ENCODE data around the gene SF3B3. TPM values are rescaled to one million over a fixed set of nuclear protein-coding genes. Genes with fewer than 3 reads are reported as not detected.

SF3B3 gene
- total and polyA plus RNA-seq, 10 of the 15 experiments (the other 5 are each of a cell fraction or from before 2014, with no cell fraction given), result 134 to 453 (median 215) TPM

DNA sequence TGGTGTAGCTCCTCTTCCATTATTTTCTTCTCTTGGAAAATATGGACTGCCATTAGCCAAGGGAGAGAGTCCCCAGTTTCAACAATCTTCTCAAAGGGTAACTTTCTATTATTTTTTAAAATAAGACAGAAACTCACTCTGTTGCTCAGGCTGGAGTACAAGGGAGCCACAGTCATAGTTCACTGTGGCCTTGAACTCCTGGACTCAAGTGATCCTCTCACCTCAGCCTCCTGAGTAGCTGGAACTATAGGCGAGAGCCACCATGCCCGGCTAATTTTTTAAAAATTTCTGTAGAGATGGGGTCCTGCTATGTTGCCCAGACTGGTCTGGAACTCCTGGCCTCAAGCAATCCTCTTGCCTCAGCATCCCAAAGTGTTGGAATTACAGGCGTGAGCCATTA lies 13.4 kb upstream of the SF3B3 start:
- Histone ChIP-seq H3K9me3 (replicated peaks; ENCODE audit: control insufficient read depth, insufficient read depth, low read length) (no peaks in the 10 kb centered on the region), H3K9ac (ENCODE audit: control insufficient read depth, insufficient read depth, low read length) (no peak overlapping the region), H3K79me2 (ENCODE audit: control insufficient read depth, insufficient read depth, low read length) (no peaks in the 10 kb centered on the region), H4K20me1 (ENCODE audit: control insufficient read depth, insufficient read depth) (no peaks in the 10 kb centered on the region), H3K36me3 (ENCODE audit: control insufficient read depth in 2 of 2, insufficient read depth in 2 of 2, low read length in 1 of 2) (peaks cover 4 to 15% of the 10 kb centered on the region in 2 experiments), H3K27me3 (replicated peaks in 1 of 2; ENCODE audit: control insufficient read depth in 2 of 2, insufficient read depth in 2 of 2, low read length in 1 of 2) (no peaks in the 10 kb centered on the region), H3K27ac (ENCODE audit: control insufficient read depth, insufficient read depth) (no peak overlapping the region), H3K4me3 (no peak overlapping the region), H2AFZ (ENCODE audit: control insufficient read depth, low read depth, low read length) (no peak overlapping the region), H3K4me1 (ENCODE audit: control insufficient read depth, insufficient read depth, low read length) (no peaks in the 10 kb centered on the region), H3K4me2 (ENCODE audit: control insufficient read depth, insufficient read depth) (no peak overlapping the region)
- no peak for FAIRE-seq
- no peak for ATAC-seq
- SMC1A ChIA-PET (ENCODE audit: uncharacterized antibody, unreplicated experiment), result interaction anchor here (1.5 to 1.8 kb wide), 3 partner anchors 15 to 72 kb away, joined by 3 to 11 read pairs (median 4); no protein-coding TSS in a partner anchor
- RAD21 ChIA-PET (ENCODE audit: unreplicated experiment), result no interaction called here
- WGBS (ENCODE audit: insufficient coverage, insufficient replicate concordance, low lambda C conversion rate, missing lambda C conversion rate), result 95% methylated on average over 3 of the region's 3 CpGs
- in situ Hi-C loops (cut with MboI) (no loop called here), intact Hi-C loops (cut with micrococcal nuclease; ENCODE audit: unreplicated experiment) (no loop called here)
- no TSS peak for BruUV-seq (replicated peaks)
- CTCF ChIA-PET, result interaction anchor here (1.9 to 2.0 kb wide), 2 partner anchors 38 to 145 kb away, joined by 5 to 9 read pairs; no protein-coding TSS in a partner anchor
- POLR2A ChIA-PET, result interaction anchor here (1.7 kb wide), 1 partner anchor 77 kb away, joined by 3 read pairs; no protein-coding TSS in a partner anchor
- no peak for DNase-seq (ENCODE audit: low read depth, low spot score)
- TF ChIP-seq NR2C1 (IDR thresholded peaks at IDR 0.05) (no peak), RELA (IDR thresholded peaks at IDR 0.05; ENCODE audit: borderline replicate concordance, partially characterized antibody) (no peak), CBX3 (IDR thresholded peaks at IDR 0.05; ENCODE audit: borderline replicate concordance, low read depth) (no peak), GATAD2B (conservative IDR thresholded peaks at IDR 0.05; ENCODE audit: low read depth) (no peak), RB1 (IDR thresholded peaks at IDR 0.05; ENCODE audit: borderline replicate concordance) (no peak), POLR2AphosphoS5 (IDR thresholded peaks at IDR 0.05; ENCODE audit: low read length) (no peak), CBFB (IDR thresholded peaks at IDR 0.05; ENCODE audit: low read depth) (no peak), RELB (IDR thresholded peaks at IDR 0.05; ENCODE audit: low read depth) (no peak), ATF3 (IDR thresholded peaks at IDR 0.05; ENCODE audit: borderline replicate concordance, extremely low read depth, low read depth, low read length) (no peak), SMC3 (IDR thresholded peaks at IDR 0.05; ENCODE audit: borderline replicate concordance, low read length) (no peak), BACH1 (IDR thresholded peaks at IDR 0.05; ENCODE audit: borderline replicate concordance) (no peak), SMAD5 (IDR thresholded peaks at IDR 0.05; ENCODE audit: low read depth) (no peak), ZSCAN29 (IDR thresholded peaks at IDR 0.05) (no peak), IKZF1 (conservative IDR thresholded peaks at IDR 0.05) (no peak)
- TF ChIP-seq, protein P1, sequence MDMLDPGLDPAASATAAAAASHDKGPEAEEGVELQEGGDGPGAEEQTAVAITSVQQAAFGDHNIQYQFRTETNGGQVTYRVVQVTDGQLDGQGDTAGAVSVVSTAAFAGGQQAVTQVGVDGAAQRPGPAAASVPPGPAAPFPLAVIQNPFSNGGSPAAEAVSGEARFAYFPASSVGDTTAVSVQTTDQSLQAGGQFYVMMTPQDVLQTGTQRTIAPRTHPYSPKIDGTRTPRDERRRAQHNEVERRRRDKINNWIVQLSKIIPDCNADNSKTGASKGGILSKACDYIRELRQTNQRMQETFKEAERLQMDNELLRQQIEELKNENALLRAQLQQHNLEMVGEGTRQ (IDR thresholded peaks at IDR 0.05; ENCODE audit: borderline replicate concordance, low read depth, low read length), result no peak
- TF ChIP-seq, protein P2, sequence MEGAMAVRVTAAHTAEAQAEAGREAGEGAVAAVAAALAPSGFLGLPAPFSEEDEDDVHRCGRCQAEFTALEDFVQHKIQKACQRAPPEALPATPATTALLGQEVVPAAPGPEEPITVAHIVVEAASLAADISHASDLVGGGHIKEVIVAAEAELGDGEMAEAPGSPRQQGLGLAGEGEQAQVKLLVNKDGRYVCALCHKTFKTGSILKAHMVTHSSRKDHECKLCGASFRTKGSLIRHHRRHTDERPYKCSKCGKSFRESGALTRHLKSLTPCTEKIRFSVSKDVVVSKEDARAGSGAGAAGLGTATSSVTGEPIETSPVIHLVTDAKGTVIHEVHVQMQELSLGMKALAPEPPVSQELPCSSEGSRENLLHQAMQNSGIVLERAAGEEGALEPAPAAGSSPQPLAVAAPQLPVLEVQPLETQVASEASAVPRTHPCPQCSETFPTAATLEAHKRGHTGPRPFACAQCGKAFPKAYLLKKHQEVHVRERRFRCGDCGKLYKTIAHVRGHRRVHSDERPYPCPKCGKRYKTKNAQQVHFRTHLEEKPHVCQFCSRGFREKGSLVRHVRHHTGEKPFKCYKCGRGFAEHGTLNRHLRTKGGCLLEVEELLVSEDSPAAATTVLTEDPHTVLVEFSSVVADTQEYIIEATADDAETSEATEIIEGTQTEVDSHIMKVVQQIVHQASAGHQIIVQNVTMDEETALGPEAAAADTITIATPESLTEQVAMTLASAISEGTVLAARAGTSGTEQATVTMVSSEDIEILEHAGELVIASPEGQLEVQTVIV (IDR thresholded peaks at IDR 0.05; ENCODE audit: borderline replicate concordance, partially characterized antibody), result no peak
- TF ChIP-seq, protein P3, sequence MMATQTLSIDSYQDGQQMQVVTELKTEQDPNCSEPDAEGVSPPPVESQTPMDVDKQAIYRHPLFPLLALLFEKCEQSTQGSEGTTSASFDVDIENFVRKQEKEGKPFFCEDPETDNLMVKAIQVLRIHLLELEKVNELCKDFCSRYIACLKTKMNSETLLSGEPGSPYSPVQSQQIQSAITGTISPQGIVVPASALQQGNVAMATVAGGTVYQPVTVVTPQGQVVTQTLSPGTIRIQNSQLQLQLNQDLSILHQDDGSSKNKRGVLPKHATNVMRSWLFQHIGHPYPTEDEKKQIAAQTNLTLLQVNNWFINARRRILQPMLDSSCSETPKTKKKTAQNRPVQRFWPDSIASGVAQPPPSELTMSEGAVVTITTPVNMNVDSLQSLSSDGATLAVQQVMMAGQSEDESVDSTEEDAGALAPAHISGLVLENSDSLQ (IDR thresholded peaks at IDR 0.05), result no peak

All from GM12878 (cell line).